OCI-LY7 (cell line): ENCODE data around the gene DCHS1. TPM values are rescaled to one million over a fixed set of nuclear protein-coding genes. Genes with fewer than 3 reads are reported as not detected.

Experiments used
- BruUV-seq: library from RNA; stranded (reverse); fragments of 400-500 nt; replicated peaks from 2 replicates; lab custom pipeline; 2021; lab: Mats Ljungman, UMichigan
- CTCF ChIA-PET: fragments of 300-600 bp; sonication (Branson Sonifier 250); formaldehyde crosslinking; loops from one replicate; lab custom pipeline; 2022; ENCODE audit warnings: antibody characterized with exemption; ENCODE audit not compliant: unreplicated experiment; lab: Charles Lee
- POLR2A ChIA-PET: fragments of 300-600 bp; sonication (Branson Sonifier 250); formaldehyde crosslinking; loops from one replicate; lab custom pipeline; 2022; ENCODE audit warnings: antibody characterized with exemption; lab: Charles Lee
- DNase-seq: peaks from one replicate; pipeline ENCODE4 v3.0.0-alpha.2; 2015; ENCODE audit warnings: low spot score
- H2AFZ ChIP-seq: fragments of 200-600 bp; sonication (generic), shearing (Covaris generic); 2 replicates; pipeline ENCODE4 v1.6.1; 2014; ENCODE audit warnings: mild to moderate bottlenecking, antibody characterized with exemption, low read length, moderate library complexity
- H3K27ac ChIP-seq: fragments of 200-600 bp; sonication (generic); 2 replicates; pipeline ENCODE4 v1.5.1; 2014; ENCODE audit warnings: mixed run types, low read depth, mild to moderate bottlenecking, moderate library complexity, low read length, inconsistent platforms; ENCODE audit not compliant: poor library complexity, severe bottlenecking
- H3K36me3 ChIP-seq: fragments of 200-600 bp; sonication (generic); 2 replicates; pipeline ENCODE4 v1.6.1; 2014; ENCODE audit warnings: mild to moderate bottlenecking, antibody characterized with exemption, low read length, moderate library complexity, mixed read lengths; ENCODE audit not compliant: insufficient read depth
- H3K4me1 ChIP-seq: fragments of 200-600 bp; sonication (generic); 2 replicates; pipeline ENCODE4 v1.5.1; 2014; ENCODE audit warnings: mild to moderate bottlenecking, low read length; ENCODE audit not compliant: insufficient read depth, poor library complexity, severe bottlenecking
- H3K4me2 ChIP-seq: fragments of 200-600 bp; sonication (generic); 2 replicates; pipeline ENCODE4 v1.6.1; 2014; ENCODE audit warnings: mild to moderate bottlenecking, low read length
- H3K4me3 ChIP-seq: fragments of 200-600 bp; sonication (generic); 2 replicates; pipeline ENCODE4 v1.5.1; 2014; ENCODE audit warnings: mild to moderate bottlenecking, low read depth, low read length; ENCODE audit not compliant: poor library complexity, severe bottlenecking
- H3K79me2 ChIP-seq: fragments of 200-600 bp; sonication (generic); 2 replicates; pipeline ENCODE4 v1.6.1; 2016; ENCODE audit warnings: low read depth, mild to moderate bottlenecking, low read length, moderate library complexity, mixed read lengths; ENCODE audit not compliant: insufficient read depth
- H3K9me2 ChIP-seq: fragments of 200-600 bp; sonication (generic); 2 replicates; pipeline ENCODE4 v1.6.1; 2016; ENCODE audit warnings: mild to moderate bottlenecking, low read length, mixed read lengths; ENCODE audit not compliant: insufficient read depth
- H3K9me3 ChIP-seq: fragments of 200-600 bp; sonication (generic); 2 replicates; pipeline ENCODE4 v1.6.1; 2014; ENCODE audit warnings: mild to moderate bottlenecking, mixed run types, low read length, mixed read lengths
- H4K20me1 ChIP-seq: fragments of 200-600 bp; sonication (generic); 2 replicates; pipeline ENCODE4 v1.6.1; 2014; ENCODE audit warnings: mild to moderate bottlenecking, antibody characterized with exemption, low read length, moderate library complexity, mixed read lengths; ENCODE audit not compliant: insufficient read depth
- CTCF ChIP-seq: fragments of 200-600 bp; sonication (generic); conservative IDR thresholded peaks from 2 replicates; pipeline ENCODE4 v1.5.1; 2014; ENCODE audit warnings: mild to moderate bottlenecking, antibody characterized with exemption, low read length, moderate library complexity, mixed read lengths
- EZH2phosphoT487 ChIP-seq: fragments of 200-600 bp; sonication (generic); IDR thresholded peaks from 2 replicates; pipeline ENCODE4 v1.6.1; 2018; ENCODE audit warnings: low read depth, borderline replicate concordance, mild to moderate bottlenecking, mixed run types, antibody characterized with exemption, low read length, moderate library complexity, mixed read lengths
- intact Hi-C: fragments of 100-400 bp; cut with micrococcal nuclease; formaldehyde crosslinking; loops from one replicate; pipeline ENCODE4 v1.10.0; 2022; ENCODE audit not compliant: unreplicated experiment
- total RNA-seq, 2 experiments: library from RNA; depleted of rRNA in 1 of 2; stranded (reverse); fragments of >200 nt in 1 of 2; shearing (Covaris generic) in 1 of 2; gene quantifications; 2 replicates each; pipeline ENCODE4 v1.2.3, GENCODE V29; 2014 to 2022

DCHS1 gene
- total RNA-seq, 2 experiments from 2014 or later, result 0.67 to 1.1 TPM

- no peak overlapping the region for H3K27ac ChIP-seq
- H4K20me1 ChIP-seq, result no peaks in the 10 kb centered on the region
- intact Hi-C loops, result no loop called here
- no peaks in the 10 kb centered on the region; the same call in 1 of the 2 replicates for H3K79me2 ChIP-seq
- ChIA-PET CTCF (interaction anchor here (2.0 kb wide), 1 partner anchor 9 kb away, joined by 8 read pairs; the partner anchor contains the start of gene TAF10), POLR2A (interaction anchor here (0.9 to 1.2 kb wide), 4 partner anchors 8 to 63 kb away, joined by 3 to 4 read pairs (median 4); partner anchors contain the start of genes MRPL17 and TAF10)
- H3K9me2 ChIP-seq, result no peaks in the 10 kb centered on the region
- TF ChIP-seq CTCF, result no peak
- no peak overlapping the region for H3K4me3 ChIP-seq
- no peaks in the 10 kb centered on the region for H3K9me3 ChIP-seq
- H2AFZ ChIP-seq, result no peak overlapping the region
- no peak for DNase-seq
- no TSS peak for BruUV-seq
- H3K4me2 ChIP-seq, result no peak overlapping the region
- H3K4me1 ChIP-seq, result peaks cover 32% of the 10 kb centered on the region
- H3K36me3 ChIP-seq, result no peaks in the 10 kb centered on the region
Observed at GRCh38 chr11:6620636-6621035, 35.0 kb downstream of the DCHS1 start.

- no peaks in the 10 kb centered on the region for H4K20me1 ChIP-seq
- H2AFZ ChIP-seq, result peak within 1 kb of the TSS; percentile 67; the same call in 1 of the 2 replicates
- H3K27ac ChIP-seq, result no peak within 1 kb of the TSS
- H3K4me2 ChIP-seq, result peak within 1 kb of the TSS; percentile 95
- peaks cover 5% of the 10 kb centered on the region; the same call in 1 of the 2 replicates for H3K36me3 ChIP-seq
- H3K9me3 ChIP-seq, result no peaks in the 10 kb centered on the region
- intact Hi-C loops, result no loop called here
- POLR2A ChIA-PET, result interaction anchor here (0.5 to 2.5 kb wide), 15 partner anchors 9 to 520 kb away, joined by 3 to 13 read pairs (median 5); partner anchors contain the start of genes CNGA4 and MRPL17
- H3K4me1 ChIP-seq, result peaks cover 32% of the 10 kb centered on the region
- H3K79me2 ChIP-seq, result no peaks in the 10 kb centered on the region; the same call in 1 of the 2 replicates
- peak; percentile 94 for DNase-seq
- no peaks in the 10 kb centered on the region for H3K9me2 ChIP-seq
- TF ChIP-seq CTCF, result no peak
- no peak for TF ChIP-seq EZH2phosphoT487
- CTCF ChIA-PET, result interaction anchor here (0.6 to 1.5 kb wide), 4 partner anchors 15 to 87 kb away, joined by 3 to 4 read pairs (median 4); partner anchors contain the start of gene MRPL17
- peak within 1 kb of the TSS; percentile 87 for H3K4me3 ChIP-seq
- BruUV-seq, result no TSS peak
Observed at GRCh38 chr11:6619004-6619745, 36.4 kb downstream of the DCHS1 start, which contains the start of gene TPP1. TSS of gene TPP1 (minus strand) at chr11:6619422. CDS start at chr11:6619400, 22 bp downstream.
